A673 (cell line): ENCODE measurements around the gene GHRHR. TPM values are rescaled to one million over a fixed set of nuclear protein-coding genes. Genes with fewer than 3 reads are reported as not detected.

Experiments
- BruUV-seq: library from RNA; stranded (reverse); fragments of 400-500 nt; replicated peaks from 2 replicates; lab custom pipeline; 2021; lab: Mats Ljungman, UMichigan
- CTCF ChIA-PET: fragments of 300-600 bp; sonication (Branson Sonifier 250); formaldehyde crosslinking; loops from one replicate; lab custom pipeline; 2022; ENCODE audit warnings: antibody characterized with exemption; lab: Charles Lee
- POLR2A ChIA-PET: fragments of 300-600 bp; sonication (Branson Sonifier 250); formaldehyde crosslinking; loops from one replicate; lab custom pipeline; 2022; ENCODE audit warnings: antibody characterized with exemption; ENCODE audit not compliant: low non-redundant PET; lab: Charles Lee
- DNase-seq: peaks from one replicate; pipeline ENCODE4 v3.0.0-alpha.2; 2015; ENCODE audit warnings: low spot score
- H3K27ac ChIP-seq: fragments of 200-600 bp; sonication (generic); 2 replicates; pipeline ENCODE4 v1.5.1; 2016; ENCODE audit warnings: mixed run types, low read depth, mild to moderate bottlenecking, mixed read lengths, antibody characterized with exemption, low read length; ENCODE audit not compliant: poor library complexity, severe bottlenecking
- H3K27me3 ChIP-seq: fragments of 200-600 bp; sonication (generic); replicated peaks from 2 replicates; pipeline ENCODE4 v1.6.1; 2017; ENCODE audit warnings: mixed run types, low read depth, mild to moderate bottlenecking, mixed read lengths, antibody characterized with exemption, low read length; ENCODE audit not compliant: insufficient read depth, poor library complexity
- H3K36me3 ChIP-seq: fragments of 200-600 bp; sonication (generic); 2 replicates; pipeline ENCODE4 v1.6.1; 2016; ENCODE audit warnings: mixed run types, mild to moderate bottlenecking, mixed read lengths, antibody characterized with exemption, low read length; ENCODE audit not compliant: insufficient read depth, poor library complexity, severe bottlenecking
- H3K4me1 ChIP-seq: fragments of 200-600 bp; sonication (generic); 2 replicates; pipeline ENCODE4 v1.6.1; 2017; ENCODE audit warnings: mixed run types, mild to moderate bottlenecking, mixed read lengths, antibody characterized with exemption, low read length; ENCODE audit not compliant: insufficient read depth, poor library complexity, severe bottlenecking
- H3K4me3 ChIP-seq: fragments of 200-600 bp; sonication (generic); 2 replicates; pipeline ENCODE4 v1.5.1; 2016; ENCODE audit warnings: low read depth, mixed run types, mild to moderate bottlenecking, mixed read lengths, low read length; ENCODE audit not compliant: poor library complexity, severe bottlenecking
- H3K9me3 ChIP-seq: fragments of 200-600 bp; sonication (generic); 2 replicates; pipeline ENCODE4 v1.6.1; 2016; ENCODE audit warnings: mixed run types, low read depth, mild to moderate bottlenecking, mixed read lengths, antibody characterized with exemption, low read length; ENCODE audit not compliant: poor library complexity, severe bottlenecking
- CTCF ChIP-seq: fragments of 300-800, 200-600 bp; sonication (generic); conservative IDR thresholded peaks from 2 replicates; pipeline ENCODE4 v1.5.1; 2017; ENCODE audit warnings: low read depth, mild to moderate bottlenecking, antibody characterized with exemption, low read length, moderate library complexity, mixed read lengths
- EZH2 ChIP-seq: fragments of 200-600 bp; sonication (generic); IDR thresholded peaks from 2 replicates; pipeline ENCODE4 v1.6.1; 2017; ENCODE audit warnings: borderline replicate concordance, low read depth, mild to moderate bottlenecking, mixed read lengths, antibody characterized with exemption, low read length; ENCODE audit not compliant: poor library complexity, severe bottlenecking
- intact Hi-C: fragments of 100-400 bp; cut with micrococcal nuclease; formaldehyde crosslinking; loops from one replicate; pipeline ENCODE4 v1.10.0; 2022; ENCODE audit not compliant: unreplicated experiment
- total RNA-seq: library from RNA; stranded (reverse); gene quantifications from 2 replicates; pipeline ENCODE4 v1.2.3, GENCODE V29; 2021

The GHRHR gene
- total RNA-seq, 1 experiment from 2014 or later: not detected

GRCh38 chr7:30929686-30930085 lies 34.1 kb upstream of the GHRHR start:
- Histone ChIP-seq H3K27me3 (no peaks in the 10 kb centered on the region), H3K9me3 (no peaks in the 10 kb centered on the region), H3K4me1 (peaks cover 16% of the 10 kb centered on the region), H3K36me3 (no peaks in the 10 kb centered on the region), H3K4me3 (no peak overlapping the region), H3K27ac (no peak overlapping the region)
- intact Hi-C loops: no loop called here
- no peak for DNase-seq
- no peak for TF ChIP-seq EZH2
- TF ChIP-seq CTCF: no peak
- POLR2A ChIA-PET: no interaction called here
- CTCF ChIA-PET: no interaction called here
- BruUV-seq: no TSS peak

GRCh38 chr7:30930621-30931020 lies 33.1 kb upstream of the GHRHR start:
- Histone ChIP-seq H3K36me3 (no peaks in the 10 kb centered on the region), H3K4me3 (no peak overlapping the region), H3K27ac (no peak overlapping the region), H3K27me3 (no peaks in the 10 kb centered on the region), H3K9me3 (no peaks in the 10 kb centered on the region), H3K4me1 (peaks cover 16% of the 10 kb centered on the region)
- DNase-seq: no peak
- ChIA-PET CTCF (interaction anchor here (0.8 kb wide), 1 partner anchor 8 kb away, joined by 3 read pairs; no protein-coding TSS in a partner anchor), POLR2A (no interaction called here)
- BruUV-seq: no TSS peak
- TF ChIP-seq CTCF (no peak), EZH2 (no peak)
- intact Hi-C loops: no loop called here

- no peaks in the 10 kb centered on the region for H3K9me3 ChIP-seq
- H3K27me3 ChIP-seq: no peaks in the 10 kb centered on the region
- intact Hi-C loops: no loop called here
- ChIA-PET CTCF (no interaction called here), POLR2A (no interaction called here)
- TF ChIP-seq CTCF: no peak
- TF ChIP-seq EZH2: no peak
- no peak overlapping the region for H3K27ac ChIP-seq
- no peak for DNase-seq
- H3K4me3 ChIP-seq: no peak overlapping the region
- no peaks in the 10 kb centered on the region for H3K36me3 ChIP-seq
- peaks cover 16% of the 10 kb centered on the region for H3K4me1 ChIP-seq
- no TSS peak for BruUV-seq
Measured at GRCh38 chr7:30931161-30931928, 32.4 kb upstream of the GHRHR start.
